ENCODE results near the gene SUN5. TPM values are rescaled to one million over a fixed set of nuclear protein-coding genes. Genes with fewer than 3 reads are reported as not detected.
"Not testable (repeated sequence)": the region's sequence is repeated elsewhere in the genome, so short reads cannot be mapped to it uniquely, and the experiment has no call there.

The SUN5 gene
- total and polyA plus RNA-seq, 4 donors = not detected

DNA sequence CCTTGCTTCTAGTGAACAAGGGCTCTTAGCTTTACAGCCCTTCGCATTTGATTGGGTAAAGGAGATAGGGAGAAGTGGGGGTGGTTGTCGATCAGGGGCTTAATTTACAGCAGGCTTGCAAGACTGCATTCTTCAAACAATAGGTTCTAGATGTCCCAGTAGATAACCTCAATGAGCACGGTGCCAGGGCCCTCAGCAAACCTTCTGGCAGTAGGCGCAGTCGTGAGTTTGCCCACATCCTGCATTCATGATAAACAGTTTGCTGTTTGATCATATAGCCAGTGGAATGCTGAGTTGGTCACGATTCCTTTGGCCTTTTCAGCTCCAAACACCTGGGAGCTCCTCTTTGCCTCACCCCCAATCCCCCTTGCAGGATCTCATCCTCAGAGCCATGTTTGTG is 27.5 kb downstream of the SUN5 start:
- ATAC-seq (ENCODE audit: insufficient read depth, low FRiP score) = no peak
- H3K9me3 ChIP-seq (ENCODE audit: control insufficient read depth in 4 of 4, insufficient read depth in 3 of 4, low read length in 3 of 4) = peaks cover 0 to 5% (median 0%) of the 10 kb centered on the region in 4 donors
- H3K4me1 ChIP-seq (ENCODE audit: control insufficient read depth in 5 of 5, insufficient read depth in 5 of 5, low read length in 5 of 5) = peaks cover 0 to 6% (median 0%) of the 10 kb centered on the region in 5 donors
- no peaks in the 10 kb centered on the region for H3K36me3 ChIP-seq (ENCODE audit: control insufficient read depth in 4 of 4, insufficient read depth in 4 of 4, low read length in 4 of 4)
- 65 to 76% methylated on average over 6 of the region's 6 CpGs for WGBS, 2 donors
- H3K9ac ChIP-seq (ENCODE audit: insufficient read depth in 1 of 2, low read length in 2 of 2) = no peak overlapping the region
- TF ChIP-seq, protein P1, sequence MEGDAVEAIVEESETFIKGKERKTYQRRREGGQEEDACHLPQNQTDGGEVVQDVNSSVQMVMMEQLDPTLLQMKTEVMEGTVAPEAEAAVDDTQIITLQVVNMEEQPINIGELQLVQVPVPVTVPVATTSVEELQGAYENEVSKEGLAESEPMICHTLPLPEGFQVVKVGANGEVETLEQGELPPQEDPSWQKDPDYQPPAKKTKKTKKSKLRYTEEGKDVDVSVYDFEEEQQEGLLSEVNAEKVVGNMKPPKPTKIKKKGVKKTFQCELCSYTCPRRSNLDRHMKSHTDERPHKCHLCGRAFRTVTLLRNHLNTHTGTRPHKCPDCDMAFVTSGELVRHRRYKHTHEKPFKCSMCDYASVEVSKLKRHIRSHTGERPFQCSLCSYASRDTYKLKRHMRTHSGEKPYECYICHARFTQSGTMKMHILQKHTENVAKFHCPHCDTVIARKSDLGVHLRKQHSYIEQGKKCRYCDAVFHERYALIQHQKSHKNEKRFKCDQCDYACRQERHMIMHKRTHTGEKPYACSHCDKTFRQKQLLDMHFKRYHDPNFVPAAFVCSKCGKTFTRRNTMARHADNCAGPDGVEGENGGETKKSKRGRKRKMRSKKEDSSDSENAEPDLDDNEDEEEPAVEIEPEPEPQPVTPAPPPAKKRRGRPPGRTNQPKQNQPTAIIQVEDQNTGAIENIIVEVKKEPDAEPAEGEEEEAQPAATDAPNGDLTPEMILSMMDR (IDR thresholded peaks at IDR 0.05; ENCODE audit: control extremely low read depth, extremely low read depth) = no peak
- no peaks in the 10 kb centered on the region for H3K27me3 ChIP-seq (ENCODE audit: control insufficient read depth in 3 of 3, insufficient read depth in 3 of 3, low read length in 2 of 3)
- DNase-seq = no peak
- no peak overlapping the region for H3K27ac ChIP-seq (ENCODE audit: low read depth in 1 of 2, low read length in 1 of 2)
- no peak overlapping the region for H3K4me3 ChIP-seq

DNA sequence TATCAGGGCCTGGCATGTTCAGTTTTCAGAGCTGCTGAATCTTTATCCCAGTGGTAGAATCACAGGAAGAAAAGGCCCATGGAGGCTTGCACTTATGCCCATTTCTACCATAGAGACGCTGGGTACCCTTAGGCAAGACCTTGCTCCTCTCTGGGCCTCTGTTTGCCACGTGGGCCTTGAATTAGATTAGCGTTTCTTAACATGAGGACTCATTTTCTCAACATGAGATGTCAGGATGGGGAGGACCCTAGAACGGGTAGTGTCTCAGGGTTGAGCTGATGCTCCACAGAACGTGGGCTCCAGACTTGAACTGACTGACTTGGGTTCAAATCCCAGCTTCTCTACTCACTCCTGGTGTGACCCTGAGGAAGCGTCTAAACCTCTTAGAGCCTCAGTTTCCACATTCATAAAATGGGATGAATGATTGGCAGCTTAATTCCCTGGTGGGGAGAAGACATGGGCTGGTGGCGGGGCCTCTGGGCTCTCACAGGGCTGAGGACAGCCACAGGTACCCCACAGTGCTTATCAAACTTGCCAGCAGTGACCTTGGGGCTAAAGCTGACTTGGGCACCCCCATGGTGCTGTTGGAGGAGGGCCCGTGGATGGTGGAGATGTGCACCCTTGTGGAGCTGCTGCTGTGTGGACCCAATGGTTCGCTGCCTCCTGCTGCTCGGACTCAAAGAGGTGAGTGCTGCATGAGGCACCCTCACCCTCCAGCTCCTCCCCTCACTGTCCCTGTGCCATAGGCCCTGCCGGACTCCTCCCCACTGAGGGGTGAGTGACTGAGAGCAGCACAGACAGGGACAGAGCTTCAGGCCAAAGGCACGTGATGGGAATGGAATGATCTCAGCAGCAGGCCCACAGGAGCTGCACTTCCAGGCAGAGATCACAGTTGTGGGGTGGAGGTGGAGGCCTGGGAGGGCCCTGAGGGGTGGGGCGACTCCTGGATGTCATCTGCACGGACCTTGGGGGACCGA is 28.2 kb downstream of the SUN5 start:
- no peaks in the 10 kb centered on the region for H3K27me3 ChIP-seq (ENCODE audit: control insufficient read depth in 3 of 3, insufficient read depth in 3 of 3, low read length in 2 of 3)
- no peak overlapping the region for H3K4me3 ChIP-seq
- TF ChIP-seq, protein P1 (IDR thresholded peaks at IDR 0.05; ENCODE audit: control extremely low read depth, extremely low read depth) = no peak
- no peak overlapping the region for H3K9ac ChIP-seq (ENCODE audit: insufficient read depth in 1 of 2, low read length in 2 of 2)
- peak overlapping the region in 1 of 2 donors; percentile 12 for H3K27ac ChIP-seq (ENCODE audit: low read depth in 1 of 2, low read length in 1 of 2)
- H3K4me1 ChIP-seq (ENCODE audit: control insufficient read depth in 5 of 5, insufficient read depth in 5 of 5, low read length in 5 of 5) = peaks cover 0 to 9% (median 0%) of the 10 kb centered on the region in 5 donors
- peaks cover 0 to 5% (median 0%) of the 10 kb centered on the region in 4 donors for H3K9me3 ChIP-seq (ENCODE audit: control insufficient read depth in 4 of 4, insufficient read depth in 3 of 4, low read length in 3 of 4)
- H3K36me3 ChIP-seq (ENCODE audit: control insufficient read depth in 4 of 4, insufficient read depth in 4 of 4, low read length in 4 of 4) = no peaks in the 10 kb centered on the region
- 87 to 88% methylated on average over 15 of the region's 15 CpGs for WGBS, 2 donors
- ATAC-seq (ENCODE audit: insufficient read depth, low FRiP score) = no peak
- DNase-seq = no peak

DNA sequence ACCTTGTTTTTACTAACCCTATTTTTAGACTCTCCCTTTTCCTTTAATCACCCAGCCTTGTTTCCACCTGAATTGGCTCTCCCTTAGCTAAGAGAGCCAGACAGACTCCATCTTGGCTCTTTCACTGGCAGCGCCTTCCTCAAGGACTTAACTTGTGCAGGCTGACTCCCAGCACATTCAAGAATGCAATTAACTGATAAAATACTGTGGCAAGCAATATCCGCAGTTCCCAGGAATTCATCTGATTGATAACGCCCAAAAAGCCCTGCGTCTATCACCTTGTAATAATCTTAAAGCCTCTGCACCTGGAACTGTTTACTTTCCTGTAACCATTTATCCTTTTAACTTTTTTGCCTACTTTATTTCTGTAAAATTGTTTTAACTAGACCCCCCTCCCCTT is 29.1 kb downstream of the SUN5 start:
- H3K9ac ChIP-seq (ENCODE audit: insufficient read depth in 1 of 2, low read length in 2 of 2); H3K27me3 ChIP-seq (ENCODE audit: control insufficient read depth in 3 of 3, insufficient read depth in 3 of 3, low read length in 2 of 3); H3K4me3 ChIP-seq; ATAC-seq (ENCODE audit: insufficient read depth, low FRiP score); H3K27ac ChIP-seq (ENCODE audit: low read depth in 1 of 2, low read length in 1 of 2); H3K9me3 ChIP-seq (ENCODE audit: control insufficient read depth in 4 of 4, insufficient read depth in 3 of 4, low read length in 3 of 4); H3K36me3 ChIP-seq (ENCODE audit: control insufficient read depth in 4 of 4, insufficient read depth in 4 of 4, low read length in 4 of 4); H3K4me1 ChIP-seq (ENCODE audit: control insufficient read depth in 5 of 5, insufficient read depth in 5 of 5, low read length in 5 of 5); DNase-seq: not testable (repeated sequence)
- WGBS, 2 donors = 74 to 83% methylated on average over 4 of the region's 4 CpGs

DNA sequence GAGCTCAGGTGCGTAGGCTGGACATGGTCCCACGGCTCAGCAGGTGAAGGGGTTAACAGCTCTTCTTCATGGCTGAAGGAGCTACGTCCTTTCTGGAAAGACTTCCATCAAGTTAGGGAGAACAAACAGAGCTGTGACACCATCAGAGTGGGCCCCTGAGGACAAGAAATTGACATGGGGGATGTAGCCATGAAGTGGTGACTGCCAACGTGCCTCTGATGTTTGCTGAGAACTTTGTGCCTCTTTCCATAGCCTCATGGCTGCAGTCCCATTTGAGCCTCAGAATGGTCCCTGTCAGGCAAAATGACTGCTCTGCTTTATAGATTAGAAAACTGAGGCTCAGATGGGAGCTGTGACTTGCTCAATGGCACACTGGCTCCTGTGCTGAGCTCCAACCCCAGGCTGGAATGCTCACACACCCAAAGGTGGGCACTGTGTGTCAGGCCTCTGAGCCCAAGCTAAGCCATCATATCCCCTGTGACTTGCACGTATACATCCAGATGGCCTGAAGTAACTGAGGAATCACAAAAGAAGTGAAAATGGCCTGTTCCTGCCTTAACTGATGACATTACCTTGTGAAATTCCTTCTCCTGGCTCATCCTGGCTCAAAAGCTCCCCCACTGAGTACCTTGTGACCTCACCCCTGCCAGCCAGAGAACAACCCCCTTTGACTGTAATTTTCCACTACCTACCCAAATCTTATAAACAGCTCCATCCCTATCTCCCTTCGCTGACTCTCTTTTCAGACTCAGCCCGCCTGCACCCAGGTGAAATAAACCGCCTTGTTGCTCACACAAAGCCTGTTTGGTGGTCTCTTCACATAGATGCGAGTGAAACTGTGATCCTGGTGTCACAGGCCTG is 29.8 kb downstream of the SUN5 start:
- H3K9ac ChIP-seq (ENCODE audit: insufficient read depth in 1 of 2, low read length in 2 of 2); ATAC-seq (ENCODE audit: insufficient read depth, low FRiP score); H3K27ac ChIP-seq (ENCODE audit: low read depth in 1 of 2, low read length in 1 of 2); DNase-seq; H3K9me3 ChIP-seq (ENCODE audit: control insufficient read depth in 4 of 4, insufficient read depth in 3 of 4, low read length in 3 of 4); H3K4me1 ChIP-seq (ENCODE audit: control insufficient read depth in 5 of 5, insufficient read depth in 5 of 5, low read length in 5 of 5); H3K4me3 ChIP-seq; H3K36me3 ChIP-seq (ENCODE audit: control insufficient read depth in 4 of 4, insufficient read depth in 4 of 4, low read length in 4 of 4); H3K27me3 ChIP-seq (ENCODE audit: control insufficient read depth in 3 of 3, insufficient read depth in 3 of 3, low read length in 2 of 3): not testable (repeated sequence)
- 81 to 89% methylated on average over 9 of the region's 9 CpGs for WGBS, 2 donors
